Fibroblast of lung (primary cell): ENCODE measurements around the gene SMNDC1.

ENCODE experiments used
- CTCF ChIP-seq, 2 donors: IDR thresholded peaks in 1 of 2; conservative IDR thresholded peaks in 1 of 2; 1 replicate in 1 of 2; 2 replicates in 1 of 2; pipeline ENCODE4 v1.5.1; 2011 to 2012; ENCODE audit warnings: low read length in 2 of 2, control low read depth in 1 of 2, inconsistent platforms in 1 of 2, low read depth in 1 of 2, mild to moderate bottlenecking in 1 of 2
- EZH2 ChIP-seq: IDR thresholded peaks from 2 replicates; pipeline ENCODE4 v1.5.1; 2012; ENCODE audit warnings: low read length, control low read depth, mild to moderate bottlenecking; ENCODE audit errors: missing control alignments

- TF ChIP-seq EZH2 (no peak), CTCF (conservative IDR thresholded peaks at IDR 0.05 in 1 of 2, IDR thresholded peaks at IDR 0.05 in 1 of 2; ENCODE audit: low read depth in 1 of 2, low read length in 2 of 2) (no peak)
These were observed 50.3 kb downstream of the SMNDC1 start for GRCh38 chr10:110254467-110254866.
